Colon (tissue), 2 donors: Measurements from ENCODE around the gene HOXD12.

Experiments
- FAIRE-seq: peaks from 2 replicates; lab custom pipeline; 2012; peaks lifted over from hg19 to GRCh38; lab: Jason Lieb, UNC
- donor health status: control.
- donor health status: control.

HOXD12 gene

GRCh38 chr2:176149481-176149938 is 49.9 kb downstream of the HOXD12 start:
- no peak for FAIRE-seq

DNA sequence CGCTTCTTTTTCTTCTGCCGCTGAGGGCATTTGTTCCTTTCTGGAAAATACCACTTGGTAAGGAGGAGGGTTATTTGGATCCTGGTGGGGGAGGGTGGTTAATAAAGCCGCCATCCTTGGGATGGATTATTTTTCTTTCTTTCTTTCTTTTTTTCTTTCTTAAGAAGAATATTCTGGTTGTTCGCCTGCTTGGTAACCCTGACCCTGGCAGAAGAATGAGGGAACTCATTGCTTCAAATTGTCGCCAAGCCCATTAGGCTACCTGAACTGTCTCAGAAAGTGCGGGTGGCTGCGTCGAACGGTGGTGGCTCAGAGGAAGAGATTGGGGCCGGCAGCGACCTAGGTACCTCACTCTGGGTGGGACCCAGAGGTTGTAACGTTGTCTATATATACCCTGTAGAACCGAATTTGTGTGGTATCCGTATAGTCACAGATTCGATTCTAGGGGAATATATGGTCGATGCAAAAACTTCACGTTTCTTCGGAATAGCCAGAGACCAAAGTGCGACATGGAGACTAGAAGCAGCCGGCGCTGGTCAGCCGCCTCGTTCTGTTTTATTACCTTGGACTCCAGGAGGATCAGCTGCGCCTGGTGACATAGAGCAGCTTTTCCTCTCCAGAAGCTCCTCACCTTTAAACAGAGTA is 50.5 kb downstream of the HOXD12 start:
- no peak for FAIRE-seq

DNA sequence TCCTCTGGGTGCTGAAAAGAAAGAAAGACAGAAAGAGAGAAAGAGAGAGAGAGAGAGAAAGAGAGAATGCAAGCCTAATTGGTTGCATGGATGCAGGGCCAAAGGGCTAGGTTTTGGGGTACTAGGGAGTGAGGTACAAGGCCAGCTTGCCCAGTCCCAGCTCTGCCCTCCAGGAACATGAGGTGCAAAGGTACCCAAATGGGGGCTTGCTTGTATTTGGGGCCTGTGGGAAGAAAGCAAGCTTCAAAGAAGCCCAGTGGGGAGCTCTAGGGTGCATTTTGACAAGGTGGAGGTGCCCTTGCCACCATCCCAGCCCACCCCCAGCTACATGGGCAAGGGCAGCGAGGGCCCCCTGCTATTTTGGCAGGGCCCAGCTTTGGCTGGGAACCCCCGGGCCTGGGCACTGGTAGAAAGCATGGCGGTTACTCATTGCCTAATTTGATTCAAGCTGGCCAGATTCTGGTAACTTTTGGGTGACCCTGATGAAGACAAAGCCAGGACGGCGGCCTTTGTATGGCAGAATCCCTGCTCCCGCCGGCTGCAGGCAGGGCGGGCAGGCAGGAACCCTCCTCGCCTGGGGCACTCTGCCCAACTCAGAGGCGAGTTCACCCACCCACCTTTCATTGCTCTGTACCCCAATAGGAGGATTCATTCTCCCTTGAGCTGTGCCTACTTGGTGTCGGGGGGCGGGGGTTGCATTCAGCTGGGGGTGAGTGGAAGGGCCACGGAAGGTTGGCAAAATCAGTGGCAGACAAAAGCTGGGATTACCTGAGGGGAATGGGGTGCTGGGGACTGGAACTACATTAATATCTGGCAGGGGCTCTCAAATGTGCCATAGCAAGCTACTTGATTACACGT is 51.2 kb downstream of the HOXD12 start:
- no peak for FAIRE-seq

- no peak for FAIRE-seq
Measured at GRCh38 chr2:176151442-176152287, 52.1 kb downstream of the HOXD12 start, which contains the start of gene HOXD4. Gene HOXD4 (plus strand): TSS chr2:176151550. CDS start chr2:176151634, 84 bp downstream.
